Adrenal gland (tissue), 12 donors: Measurements from ENCODE around the gene MFNG. TPM values are rescaled to one million over a fixed set of nuclear protein-coding genes. Genes with fewer than 3 reads are reported as not detected.

Source experiments
- polyA plus RNA-seq, 3 donors: library from polyadenylated mRNA; stranded (reverse); fragments of 200-250 nt in 2 of 3; fragments of 350-450 nt in 1 of 3; fragmentation: Illumina TruSeq in 1 of 3; extraction: RNeasy Lipid Tissue Mini Kit (QIAGEN cat#74804) in 1 of 3; gene quantifications; one replicate each; pipeline ENCODE4 v1.2.3, GENCODE V29; 2013 to 2014
- total RNA-seq, 9 donors: library from RNA; depleted of rRNA in 4 of 9; stranded (reverse); fragments of >200 nt in 4 of 9; fragments of 120-200 nt in 1 of 9; fragmentation: NEBNext Ultra II Directional in 1 of 9; extraction: Animal tissue kit (Norgen Biotek cat#: 25700) in 1 of 9; gene quantifications; one replicate each; pipeline versions ENCODE4 v1.1.0 to v1.2.4, GENCODE V29; 2013 to 2023
- donor health status: healthy with polysubstance abuse.
- donor health status: Bipolar disorder and iron deficiency.
- donor health status: DM: yes; HTN: yes; CAD: no.
- donor health status: DM: no; HTN: no; CAD: no.
- donor health status: DM: no; HTN: no; CAD: no.
- donor health status: DM: yes; HTN: yes; CAD: no.

MFNG gene
- total and polyA plus RNA-seq, 12 donors: 4.0 to 27.6 (median 17.9) TPM

Other genes starting within 250 kb of the MFNG start
- gene RAC2, start 242.1 kb downstream of the MFNG start, total RNA-seq: 10 to 100 TPM in 5 of 9 donors, 1 to 10 TPM in 4; 2.8 to 17.9 (median 10.1) TPM
- gene RAC2, start 242.1 kb downstream of the MFNG start, polyA plus RNA-seq: 10 to 100 TPM in 2 of 3 donors, 1 to 10 TPM in 1; 6.3 to 12.4 (median 11.0) TPM
- gene CYTH4, start 203.9 kb downstream of the MFNG start, total RNA-seq: 10 to 100 TPM in 8 of 9 donors, 1 to 10 TPM in 1; 4.7 to 80.7 (median 22.9) TPM
- 10 to 100 TPM in 2 of 3 donors, 1 to 10 TPM in 1; 7.5 to 26.6 (median 11.5) TPM for gene CYTH4, start 203.9 kb downstream of the MFNG start, polyA plus RNA-seq
- gene ELFN2, start 58.9 kb downstream of the MFNG start, total RNA-seq: 1 to 10 TPM in 1 of 9 donors, under 1 TPM in 6, not detected in 2; 0.04 to 2.3 (median 0.11) TPM
- gene ELFN2, start 58.9 kb downstream of the MFNG start, polyA plus RNA-seq: 1 to 10 TPM in 1 of 3 donors, under 1 TPM in 2; 0.30 to 3.3 (median 0.77) TPM
- 10 to 100 TPM in 8 of 9 donors, 1 to 10 TPM in 1; 3.3 to 34.2 (median 20.5) TPM for gene CARD10, start 33.0 kb upstream of the MFNG start, total RNA-seq
- gene CARD10, start 33.0 kb upstream of the MFNG start, polyA plus RNA-seq: 10 to 100 TPM in 2 of 3 donors, 1 to 10 TPM in 1; 4.7 to 24.4 (median 17.4) TPM
- 100 to 1,000 TPM in 5 of 9 donors, 10 to 100 TPM in 3, 1 to 10 TPM in 1; 9.2 to 159 (median 116) TPM for gene CDC42EP1, start 74.1 kb upstream of the MFNG start, total RNA-seq
- gene CDC42EP1, start 74.1 kb upstream of the MFNG start, polyA plus RNA-seq: 10 to 100 TPM; 19.7 to 65.1 (median 39.5) TPM
- under 1 TPM in 2 of 9 donors, not detected in 7; 0.22 to 0.42 TPM for gene LGALS2, start 93.7 kb upstream of the MFNG start, total RNA-seq
- 1 to 10 TPM in 1 of 3 donors, under 1 TPM in 2; 0.42 to 1.4 (median 0.47) TPM for gene LGALS2, start 93.7 kb upstream of the MFNG start, polyA plus RNA-seq
- 10 to 100 TPM; 30.6 to 93.3 (median 61.4) TPM for gene GGA1, start 122.5 kb upstream of the MFNG start, total RNA-seq
- 100 to 1,000 TPM in 2 of 3 donors, 10 to 100 TPM in 1; 42.4 to 160 (median 107) TPM for gene GGA1, start 122.5 kb upstream of the MFNG start, polyA plus RNA-seq
- gene SH3BP1, start 153.3 kb upstream of the MFNG start, total RNA-seq: 10 to 100 TPM in 5 of 9 donors, 1 to 10 TPM in 4; 5.5 to 18.7 (median 10.5) TPM
- 10 to 100 TPM in 1 of 3 donors, 1 to 10 TPM in 2; 2.4 to 27.3 (median 9.8) TPM for gene SH3BP1, start 153.3 kb upstream of the MFNG start, polyA plus RNA-seq
- 10 to 100 TPM; 16.2 to 49.7 (median 20.6) TPM for gene PDXP, start 172.3 kb upstream of the MFNG start, total RNA-seq
- gene PDXP, start 172.3 kb upstream of the MFNG start, polyA plus RNA-seq: 10 to 100 TPM in 2 of 3 donors, 1 to 10 TPM in 1; 10.0 to 41.9 (median 13.4) TPM
- 1,000 to 10,000 TPM in 3 of 9 donors, 100 to 1,000 TPM in 6; 190 to 2,904 (median 905) TPM for gene LGALS1, start 189.3 kb upstream of the MFNG start, total RNA-seq
- gene LGALS1, start 189.3 kb upstream of the MFNG start, polyA plus RNA-seq: 1,000 to 10,000 TPM in 2 of 3 donors, 100 to 1,000 TPM in 1; 588 to 4,628 (median 4,577) TPM
- gene NOL12, start 200.0 kb upstream of the MFNG start, total RNA-seq: 10 to 100 TPM; 23.2 to 51.1 (median 38.4) TPM
- 10 to 100 TPM; 26.7 to 90.7 (median 73.8) TPM for gene NOL12, start 200.0 kb upstream of the MFNG start, polyA plus RNA-seq
- 100 to 1,000 TPM in 6 of 9 donors, 10 to 100 TPM in 3; 42.8 to 146 (median 105) TPM for gene TRIOBP, start 210.7 kb upstream of the MFNG start, total RNA-seq
- 10 to 100 TPM; 24.6 to 43.1 (median 29.6) TPM for gene TRIOBP, start 210.7 kb upstream of the MFNG start, polyA plus RNA-seq